T47D (cell line): ENCODE data around the gene GIN1.
A peak's percentile ranks its signal among the peaks of the same experiment; 100 is the strongest.
"Not testable (repeated sequence)": the region's sequence is repeated elsewhere in the genome, so short reads cannot be mapped to it uniquely, and the experiment has no call there.

Experiments
- DNase-seq, 2 experiments: peaks; one replicate each; pipeline versions ENCODE4 v3.0.0 to v3.0.0-alpha.2; 2011 to 2012; ENCODE audit warnings: low read depth in 1 of 2, low spot score in 1 of 2
- JUND ChIP-seq: IDR thresholded peaks from 2 replicates; pipeline ENCODE4 v1.6.1; 2012; ENCODE audit warnings: low read depth
- in situ Hi-C: cut with HindIII; loops from 2 replicates; pipeline ENCODE4 v1.10.0; 2016; ENCODE audit warnings: low sequenced_read_pairs, low pct_unique_long_range_greater_than_20kb

Gene GIN1, protein sequence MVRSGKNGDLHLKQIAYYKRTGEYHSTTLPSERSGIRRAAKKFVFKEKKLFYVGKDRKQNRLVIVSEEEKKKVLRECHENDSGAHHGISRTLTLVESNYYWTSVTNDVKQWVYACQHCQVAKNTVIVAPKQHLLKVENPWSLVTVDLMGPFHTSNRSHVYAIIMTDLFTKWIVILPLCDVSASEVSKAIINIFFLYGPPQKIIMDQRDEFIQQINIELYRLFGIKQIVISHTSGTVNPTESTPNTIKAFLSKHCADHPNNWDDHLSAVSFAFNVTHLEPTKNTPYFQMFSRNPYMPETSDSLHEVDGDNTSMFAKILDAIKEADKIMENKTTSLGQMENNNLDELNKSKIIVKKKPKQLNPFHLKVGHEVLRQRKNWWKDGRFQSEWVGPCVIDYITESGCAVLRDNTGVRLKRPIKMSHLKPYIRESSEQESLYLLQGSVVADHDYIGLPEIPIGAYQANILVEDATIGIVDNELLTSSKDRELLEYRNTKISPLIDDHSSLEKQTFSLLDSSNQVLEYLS

GRCh38 chr5:103119765-103120606, at the start of gene GIN1, which contains the start of gene PPIP5K2:
Gene GIN1, minus strand, starts transcription at chr5:103120138. Its CDS starts 11,431 bp downstream, at chr5:103108707.
Gene PPIP5K2, plus strand, starts transcription at chr5:103120301. Its CDS starts 9,289 bp downstream, at chr5:103129590.
- in situ Hi-C loops = no loop called here
- peak; percentile 81 to 99 for DNase-seq
- TF ChIP-seq JUND = peak; percentile 61

GRCh38 chr5:103166706-103167105, 46.8 kb upstream of the GIN1 start:
- in situ Hi-C loops = no loop called here
- no peak for DNase-seq
- no peak for TF ChIP-seq JUND

GRCh38 chr5:103151156-103151555, 31.2 kb upstream of the GIN1 start:
- DNase-seq = no peak
- in situ Hi-C loops = no loop called here
- TF ChIP-seq JUND = no peak

DNA sequence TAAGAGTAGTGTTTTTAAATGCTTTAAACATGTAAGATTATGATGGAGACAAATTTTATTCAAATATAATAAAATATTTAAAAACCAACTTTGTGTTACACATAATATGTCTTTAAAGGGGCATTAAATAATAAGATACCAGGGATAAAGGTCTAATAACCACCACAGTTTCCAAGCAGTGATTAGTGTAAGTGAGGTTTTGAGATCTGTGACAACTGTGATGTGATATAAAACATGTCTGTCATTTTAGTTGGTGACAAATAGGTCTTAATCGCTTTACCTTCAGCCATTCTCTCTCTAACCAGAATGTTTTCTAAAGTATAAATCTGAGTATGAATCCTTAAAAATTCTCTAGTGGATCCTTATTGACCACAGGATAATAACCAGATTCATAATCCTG, 28.3 kb upstream of the GIN1 start:
- in situ Hi-C loops = no loop called here
- DNase-seq = no peak
- TF ChIP-seq JUND = no peak

GRCh38 chr5:103145196-103145595, 25.3 kb upstream of the GIN1 start:
- in situ Hi-C loops = no loop called here
- TF ChIP-seq JUND = no peak
- no peak for DNase-seq

GRCh38 chr5:103142132-103142531, 22.2 kb upstream of the GIN1 start:
- DNase-seq, in situ Hi-C loops: not testable (repeated sequence)

DNA sequence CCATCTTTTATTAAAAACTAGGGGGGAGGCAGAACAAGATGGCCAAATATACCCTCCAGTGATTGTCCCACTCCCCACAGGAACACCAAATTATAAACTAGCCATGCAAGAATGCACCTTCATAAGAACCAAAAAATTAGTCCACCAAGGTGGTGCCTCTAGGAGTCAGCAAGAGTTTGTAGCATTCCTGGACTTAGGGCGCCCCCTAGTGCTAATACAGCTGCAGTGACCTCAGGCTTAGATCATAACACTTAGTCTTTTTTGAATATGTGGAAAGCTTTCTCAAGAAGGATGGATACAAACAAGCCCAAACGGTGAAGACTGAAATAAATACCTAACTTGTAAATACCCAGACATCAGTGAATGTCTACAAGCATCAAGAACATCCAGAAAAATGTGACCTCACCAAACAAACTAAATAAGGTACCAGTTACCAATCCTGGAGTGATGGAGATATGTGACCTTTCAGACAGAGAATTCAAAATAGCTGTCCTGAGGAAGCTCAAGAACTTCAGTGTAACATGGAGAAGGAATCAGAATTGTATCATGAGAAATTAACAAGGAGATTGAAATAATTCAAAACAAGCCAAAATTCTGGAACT, 19.4 kb upstream of the GIN1 start:
- in situ Hi-C loops = no loop called here
- DNase-seq = peak; percentile 84
- TF ChIP-seq JUND = no peak

- TF ChIP-seq JUND = no peak
- in situ Hi-C loops = no loop called here
Measured at GRCh38 chr5:103138202-103138690, 18.3 kb upstream of the GIN1 start.

DNA sequence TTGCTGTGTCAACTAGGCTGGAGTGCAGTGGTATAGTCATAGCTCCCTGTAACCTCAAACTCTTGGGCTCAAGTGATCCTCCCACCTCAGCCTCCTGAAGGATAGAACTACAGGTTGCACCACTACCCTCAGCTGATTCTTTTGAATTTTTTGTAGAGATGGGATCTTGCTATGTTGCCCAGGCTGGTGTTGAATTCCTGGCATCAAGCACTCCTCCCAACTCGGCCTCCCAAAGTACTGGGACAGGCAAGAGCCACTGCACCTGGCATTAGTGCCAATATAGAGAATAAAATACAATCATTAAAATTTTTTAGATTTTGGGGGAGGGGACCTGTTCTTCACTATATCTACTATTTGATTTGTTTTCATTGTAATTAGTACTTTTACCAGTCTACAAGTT, 15.5 kb upstream of the GIN1 start:
- in situ Hi-C loops = no loop called here
- no peak for TF ChIP-seq JUND
- DNase-seq = no peak

More at GRCh38 chr5:103138202-103138690, 18.3 kb upstream of the GIN1 start:
- no peak for DNase-seq

GRCh38 chr5:103133231-103133630, 13.3 kb upstream of the GIN1 start:
- DNase-seq = no peak
- in situ Hi-C loops = no loop called here
- no peak for TF ChIP-seq JUND

GRCh38 chr5:103132684-103133083, 12.7 kb upstream of the GIN1 start:
- in situ Hi-C loops = no loop called here
- no peak for DNase-seq
- no peak for TF ChIP-seq JUND

- no peak for TF ChIP-seq JUND
- in situ Hi-C loops = no loop called here
- no peak for DNase-seq
Measured at GRCh38 chr5:103128202-103128601, 8.3 kb upstream of the GIN1 start.
